SK-N-SH (cell line): ENCODE measurements around the gene THADA. TPM values are rescaled to one million over a fixed set of nuclear protein-coding genes. Genes with fewer than 3 reads are reported as not detected.

Source experiments
- CTCF ChIA-PET: fragments of 300-600, 350-600 bp; formaldehyde crosslinking; extraction: SDS; loops from one replicate; lab custom pipeline; 2021; lab: Yijun Ruan, JAX
- POLR2A ChIA-PET: fragments of 350-600 bp; sonication (Branson Sonifier 250); formaldehyde crosslinking; extraction: SDS; loops from one replicate; lab custom pipeline; 2020; ENCODE audit warnings: antibody characterized with exemption, inconsistent platforms; lab: Yijun Ruan, JAX
- DNase-seq: peaks from one replicate; pipeline ENCODE4 v3.0.0; 2012
- H2AFZ ChIP-seq: fragments of 200-600 bp; sonication (generic); 2 replicates; pipeline ENCODE4 v1.8.1; 2016; ENCODE audit warnings: antibody characterized with exemption, mild to moderate bottlenecking, low read depth
- H3F3A ChIP-seq: fragments of 200-600 bp; sonication (generic); replicated peaks from 2 replicates; pipeline ENCODE3; 2016; ENCODE audit warnings: antibody characterized with exemption, mild to moderate bottlenecking; ENCODE audit not compliant: insufficient read depth
- H3K27ac ChIP-seq, 2 experiments: fragments of 200-500 bp in 1 of 2; fragments of 200-600 bp in 1 of 2; sonication (Bioruptor generic) in 1 of 2; sonication (generic), shearing (Covaris generic) in 1 of 2; 2 replicates each; pipeline versions ENCODE4 v1.5.1 to v1.6.1; 2014 to 2016; ENCODE audit warnings: low read depth in 2 of 2, inconsistent platforms in 1 of 2, low read length in 1 of 2, mild to moderate bottlenecking in 1 of 2, mixed read lengths in 1 of 2
- H3K27me3 ChIP-seq: fragments of 200-600 bp; sonication (generic), shearing (Covaris generic); 2 replicates; pipeline ENCODE4 v1.6.1; 2016; ENCODE audit warnings: mixed run types; ENCODE audit not compliant: insufficient read depth
- H3K36me3 ChIP-seq, 2 experiments: fragments of 200-500 bp in 1 of 2; fragments of 200-600 bp in 1 of 2; sonication (Bioruptor generic) in 1 of 2; sonication (generic) in 1 of 2; replicated peaks in 1 of 2; 2 replicates each; pipeline versions ENCODE3 to v1.5.1; 2014 to 2016; ENCODE audit warnings: low read length in 1 of 2, mild to moderate bottlenecking in 1 of 2; ENCODE audit not compliant: insufficient read depth in 2 of 2, control insufficient read depth in 1 of 2
- H3K4me1 ChIP-seq, 2 experiments: fragments of 200-500 bp in 1 of 2; fragments of 200-600 bp in 1 of 2; sonication (Bioruptor generic) in 1 of 2; sonication (generic), shearing (Covaris generic) in 1 of 2; 2 replicates each; pipeline versions ENCODE4 v1.5.1 to v1.6.1; 2014 to 2016; ENCODE audit warnings: low read depth in 1 of 2, low read length in 1 of 2, mixed run types in 1 of 2; ENCODE audit not compliant: insufficient read depth in 2 of 2, control insufficient read depth in 1 of 2
- H3K4me2 ChIP-seq: fragments of 200-600 bp; sonication (generic), shearing (Covaris generic); 2 replicates; pipeline ENCODE4 v1.6.1; 2017; ENCODE audit warnings: mixed run types
- H3K4me3 ChIP-seq, 2 experiments: fragments of 200-500 bp in 1 of 2; fragments of 200-600 bp in 1 of 2; sonication (Bioruptor generic) in 1 of 2; sonication (generic), shearing (Covaris generic) in 1 of 2; 2 replicates each; pipeline versions ENCODE4 v1.5.1 to v1.8.1; 2014 to 2016; ENCODE audit warnings: low read depth in 2 of 2, inconsistent platforms in 1 of 2, low read length in 1 of 2, mild to moderate bottlenecking in 1 of 2, mixed read lengths in 1 of 2, moderate library complexity in 1 of 2
- H3K79me2 ChIP-seq: fragments of 200-600 bp; sonication (generic); 2 replicates; pipeline ENCODE4 v1.8.1; 2017; ENCODE audit warnings: mild to moderate bottlenecking; ENCODE audit not compliant: insufficient read depth
- H3K9ac ChIP-seq: fragments of 200-600 bp; sonication (generic); 2 replicates; pipeline ENCODE4 v1.6.1; 2017; ENCODE audit warnings: mixed run types
- H3K9me2 ChIP-seq: fragments of 200-600 bp; sonication (generic); 2 replicates; pipeline ENCODE4 v1.6.1; 2017; ENCODE audit warnings: mixed run types
- H3K9me3 ChIP-seq: fragments of 200-600 bp; sonication (generic); 2 replicates; pipeline ENCODE4 v1.6.1; 2017; ENCODE audit warnings: mixed run types, mild to moderate bottlenecking, moderate library complexity
- H4K20me1 ChIP-seq: fragments of 200-600 bp; sonication (generic); 2 replicates; pipeline ENCODE4 v1.6.1; 2017; ENCODE audit warnings: mild to moderate bottlenecking, mixed run types; ENCODE audit not compliant: insufficient read depth
- EP300 ChIP-seq, 2 experiments: IDR thresholded peaks; 2 replicates each; pipeline versions ENCODE4 v1.4.0 to v1.6.1; 2012; ENCODE audit warnings: borderline replicate concordance in 1 of 2, low read depth in 1 of 2, low read length in 1 of 2
- EZH2phosphoT487 ChIP-seq: fragments of 200-600 bp; sonication (generic); IDR thresholded peaks from 2 replicates; pipeline ENCODE4 v1.6.1; 2017; ENCODE audit warnings: low read depth, mixed run types, mild to moderate bottlenecking, antibody characterized with exemption, moderate library complexity, borderline replicate concordance
- FOSL2 ChIP-seq: IDR thresholded peaks from 2 replicates; pipeline ENCODE4 v1.4.0; 2012; ENCODE audit warnings: low read depth, mild to moderate bottlenecking, moderate library complexity, borderline replicate concordance
- GATA2 ChIP-seq: sonication (generic); formaldehyde crosslinking; IDR thresholded peaks from 2 replicates; pipeline ENCODE4 v1.5.0; 2020; ENCODE audit warnings: mild to moderate bottlenecking, missing genetic modification reagents
- RCOR1 ChIP-seq: fragments of 150-350 bp; IDR thresholded peaks from 2 replicates; pipeline ENCODE4 v1.6.1; 2017; ENCODE audit warnings: antibody characterized with exemption, low read length
- REST ChIP-seq: IDR thresholded peaks from 2 replicates; pipeline ENCODE4 v1.6.1; 2012; ENCODE audit warnings: mild to moderate bottlenecking, low read depth, low read length, moderate library complexity
- RXRA ChIP-seq: IDR thresholded peaks from 2 replicates; pipeline ENCODE4 v1.4.0; 2012; ENCODE audit warnings: low read depth, mild to moderate bottlenecking, borderline replicate concordance
- SIN3A ChIP-seq: IDR thresholded peaks from 2 replicates; pipeline ENCODE4 v1.6.1; 2012; ENCODE audit warnings: low read depth, mild to moderate bottlenecking, low read length, moderate library complexity, borderline replicate concordance
- WGBS: methylation state at CpG from one replicate; pipeline ENCODE4 v1.1.6; 2017; ENCODE audit warnings: low lambda C conversion rate; 5-methylcytosine and 5-hydroxymethylcytosine counted together
- polyA plus RNA-seq, 3 experiments: library from polyadenylated mRNA; depleted of rRNA; stranded (reverse); fragments of >200 nt; gene quantifications; 2 replicates each; pipeline ENCODE4 v1.2.3, GENCODE V29; 2012

The THADA gene
- polyA plus RNA-seq, 1 of the 3 experiments (the other 2 are of a cell fraction): 25.6 TPM

- no peak overlapping the region for H2AFZ ChIP-seq
- no peak overlapping the region; the same call in 1 of the 2 replicates for H3K4me2 ChIP-seq
- H3K36me3 ChIP-seq: no peaks in the 10 kb centered on the region
- no peaks in the 10 kb centered on the region for H3K9me3 ChIP-seq
- H3K4me1 ChIP-seq: peaks cover 7 to 30% of the 10 kb centered on the region in 2 experiments; a peak in 3 of 4 replicates
- H3K9me2 ChIP-seq: no peaks in the 10 kb centered on the region
- peaks cover 24% of the 10 kb centered on the region for H3F3A ChIP-seq
- TF ChIP-seq GATA2 (CRISPR knock-in tag) (no peak), REST (no peak), FOSL2 (no peak)
- no peak overlapping the region; a peak in 1 of 4 replicates for H3K27ac ChIP-seq
- no peaks in the 10 kb centered on the region for H3K79me2 ChIP-seq
- CTCF ChIA-PET: interaction anchor here (0.8 to 2.0 kb wide), 6 partner anchors 14 to 488 kb away, joined by 3 to 8 read pairs (median 3); no protein-coding TSS in a partner anchor
- H4K20me1 ChIP-seq: no peaks in the 10 kb centered on the region
- no peak for DNase-seq
- no peak overlapping the region for H3K4me3 ChIP-seq
- no peak overlapping the region for H3K9ac ChIP-seq
- POLR2A ChIA-PET: no interaction called here
- 82% methylated on average over 4 of the region's 4 CpGs for WGBS
- no peaks in the 10 kb centered on the region for H3K27me3 ChIP-seq
Observed at GRCh38 chr2:43462866-43463641, 132.8 kb downstream of the THADA start.

- Histone ChIP-seq H3K36me3 (no peaks in the 10 kb centered on the region), H3K27me3 (no peaks in the 10 kb centered on the region), H2AFZ (no peak overlapping the region), H3K9me3 (no peaks in the 10 kb centered on the region), H3F3A (peaks cover 22% of the 10 kb centered on the region), H3K4me1 (peaks cover 7 to 31% of the 10 kb centered on the region in 2 experiments; a peak in 3 of 4 replicates)
- TF ChIP-seq EZH2phosphoT487 (no peak), SIN3A (no peak), EP300 (IDR thresholded peaks at IDR 0.05; ENCODE audit: borderline replicate concordance in 1 of 2, low read depth in 1 of 2, low read length in 1 of 2) (no peak), RXRA (no peak), RCOR1 (no peak)
- TF ChIP-seq, all 33 proteins: peak for 0
- peak overlapping the region in 1 of 2 experiments; percentile 50; a peak in 2 of 4 replicates for H3K27ac ChIP-seq
- H3K9me2 ChIP-seq: no peaks in the 10 kb centered on the region
- CTCF ChIA-PET: interaction anchor here (1.1 to 1.8 kb wide), 4 partner anchors 16 to 80 kb away, joined by 3 to 4 read pairs (median 4); no protein-coding TSS in a partner anchor
- no peaks in the 10 kb centered on the region for H3K79me2 ChIP-seq
- H3K4me2 ChIP-seq: no peak overlapping the region; the same call in 1 of the 2 replicates
- WGBS: 87% methylated on average over 3 of the region's 3 CpGs
- DNase-seq: no peak
- no peaks in the 10 kb centered on the region for H4K20me1 ChIP-seq
- no peak overlapping the region for H3K4me3 ChIP-seq
- H3K9ac ChIP-seq: no peak overlapping the region
- POLR2A ChIA-PET: no interaction called here
Observed at GRCh38 chr2:43461453-43462073, 134.3 kb downstream of the THADA start.
